HK-2 (cell line): Measurements from ENCODE around the gene YIPF7.

Experiments
- DNase-seq: peaks from one replicate; pipeline ENCODE4 v3.0.0-alpha.2; 2018; ENCODE audit not compliant: unreplicated experiment

YIPF7 gene

DNA sequence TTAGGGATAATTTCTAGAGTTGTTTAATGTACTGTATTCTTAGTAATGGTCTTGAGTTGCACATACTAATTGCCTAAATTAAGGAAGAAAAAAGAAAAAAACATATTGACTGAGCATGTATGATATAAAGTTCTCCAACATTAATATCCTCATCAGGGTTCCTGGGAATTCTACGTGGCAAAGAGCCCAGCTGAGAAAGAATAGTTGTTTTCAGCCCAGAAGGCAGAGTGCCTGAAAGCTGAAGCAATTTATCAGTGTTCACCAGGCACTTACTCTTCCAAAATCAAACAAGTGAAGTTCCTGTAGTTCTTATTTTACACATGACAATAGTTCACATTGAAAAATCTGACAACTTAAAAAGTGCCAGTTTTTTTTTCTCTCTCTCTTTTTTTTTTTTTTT is 27.7 kb downstream of the YIPF7 start:
- no peak for DNase-seq

DNA sequence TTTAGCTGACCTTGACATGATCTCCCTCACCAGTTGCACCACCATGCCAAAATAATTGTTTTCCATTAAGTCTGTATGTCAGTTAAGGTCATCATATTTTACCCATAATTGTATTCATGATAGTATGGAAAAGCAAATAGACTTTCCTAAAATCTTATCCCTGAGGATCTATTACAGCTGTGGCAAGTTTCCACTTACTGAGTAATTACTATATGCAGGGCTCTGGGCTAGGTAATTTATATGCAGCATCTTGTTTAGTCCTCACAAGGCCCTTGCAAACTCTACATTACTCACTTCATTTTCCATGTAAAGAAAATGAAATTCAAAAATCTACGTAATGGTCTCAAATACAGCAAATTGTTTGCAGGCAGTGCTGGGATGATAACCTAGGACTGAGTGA is 34.8 kb downstream of the YIPF7 start:
- DNase-seq: no peak

DNA sequence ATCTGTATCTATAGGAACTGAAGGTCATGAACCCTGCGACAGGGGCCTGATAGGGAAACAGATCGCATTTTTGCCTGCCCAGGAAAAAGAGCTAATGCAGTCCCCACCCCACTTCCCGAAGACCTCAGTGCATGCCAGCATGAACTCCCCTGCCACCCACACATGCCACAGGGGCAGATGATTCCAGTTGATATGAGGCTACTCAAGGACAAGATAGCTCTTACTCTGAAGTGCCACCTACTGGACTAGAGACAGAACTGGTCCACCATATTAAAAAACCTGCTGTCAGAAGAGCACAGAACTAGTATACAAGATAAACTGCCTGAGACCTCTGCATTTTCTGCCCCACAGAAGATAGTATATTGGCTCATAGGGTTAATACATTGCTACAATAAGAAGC is 68.0 kb downstream of the YIPF7 start:
- DNase-seq: no peak

DNA sequence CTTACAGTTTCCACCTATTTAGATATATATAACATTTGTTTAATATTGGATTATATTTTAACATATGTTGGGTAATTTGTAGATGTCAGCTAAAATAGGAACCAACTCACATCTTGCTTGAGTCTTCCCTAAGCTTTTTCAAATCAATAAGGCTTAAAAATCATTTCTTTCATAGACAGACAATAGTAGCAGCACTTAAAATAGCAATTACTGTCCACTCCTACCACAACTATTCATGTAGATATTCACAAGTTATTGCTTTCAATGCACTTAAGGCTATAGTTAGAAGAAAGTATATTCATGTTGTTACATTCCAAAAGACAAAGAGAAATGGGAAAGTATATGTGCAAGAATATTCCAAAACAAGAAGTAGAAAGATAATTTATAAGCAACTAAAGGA is 71.2 kb downstream of the YIPF7 start:
- DNase-seq: no peak

DNA sequence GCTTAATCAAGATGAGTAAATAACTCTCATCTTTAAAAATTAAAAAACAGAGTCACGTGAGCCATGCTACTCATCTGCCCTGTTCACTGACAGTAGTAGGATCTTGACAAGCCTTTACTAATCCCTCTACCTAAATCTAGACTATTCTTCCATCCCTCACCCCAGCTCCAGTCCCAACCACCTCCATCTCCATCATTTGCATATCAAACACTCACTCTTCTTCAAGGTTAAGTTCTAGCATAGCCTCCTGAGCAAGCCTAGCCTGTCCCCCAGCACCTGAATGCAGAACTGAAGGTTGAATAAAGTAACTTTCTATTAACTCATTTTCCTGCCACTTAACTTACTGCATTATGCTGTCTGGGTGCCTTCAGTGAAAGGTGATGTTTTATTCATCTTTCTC is 72.5 kb downstream of the YIPF7 start:
- no peak for DNase-seq
